Heart left ventricle (tissue), 13 donors: ENCODE data around the gene TEKTIP1.

Experiments used
- CTCF ChIP-seq, 12 donors: fragments of 200-600 bp; sonication (generic) in 4 of 12; IDR thresholded peaks; one replicate each; pipeline versions ENCODE4 v1.5.0 to v1.8.0; 2018 to 2022; ENCODE audit warnings: antibody characterized with exemption in 12 of 12, mild to moderate bottlenecking in 5 of 12
- POLR2A ChIP-seq, 2 donors: fragments of 450-650 bp; IDR thresholded peaks; one replicate each; pipeline ENCODE4 v1.6.1; 2017; ENCODE audit warnings: antibody characterized with exemption in 2 of 2, mild to moderate bottlenecking in 2 of 2, moderate library complexity in 2 of 2
- donor health status: ischemic (EF 13 %, LVEDD 7.1; RV severe dilation, severe dysfunction).
- donor health status: DM: no; HTN: yes; CAD: no.
- donor health status: DM: no; HTN: no; CAD: no.
- donor health status: ischemic (EF 25% LVEDD 6.9; RV normal size, moderate dysfunction).
- donor health status: ischemic (EF 25% LVEDD 5.7; RV mildly dilated, moderate dysfunction).
- donor health status: ischemic (EF 35%, LVEDD 5.7; RV mildly dilated, moderate dysfunction).
- donor health status: nonischemic (EF 11% LVEDD 7.7; RV severe dilation, severe dysfunction).
- donor health status: DM: yes; HTN: yes; CAD: no.
- donor health status: PGD.
- donor health status: ischemic (EF 29% LVEDD 5.4; RV normal size, mild dysfunction).
- donor health status: nonischemic (EF 23%, LVEDD 6.1; RV moderate dilation, normal function).

GRCh38 chr19:3524078-3524842, 14.7 kb upstream of the TEKTIP1 start:
- TF ChIP-seq CTCF (IDR thresholded peaks at IDR 0.05): no peak
- TF ChIP-seq POLR2A (IDR thresholded peaks at IDR 0.05): no peak
